Measurements from ENCODE around the gene ABCC4.
"Not testable (repeated sequence)": the region's sequence is repeated elsewhere in the genome, so short reads cannot be mapped to it uniquely, and the experiment has no call there.

ABCC4 gene

GRCh38 chr13:95231393-95231792, 69.9 kb downstream of the ABCC4 start:
- DNase-seq (ENCODE audit: low read depth) = no peak

- DNase-seq (ENCODE audit: low read depth) = no peak
These were observed 71.4 kb downstream of the ABCC4 start for GRCh38 chr13:95229855-95230254.

- no peak for DNase-seq (ENCODE audit: low read depth)
These were observed 73.1 kb downstream of the ABCC4 start for GRCh38 chr13:95228130-95228529.

- DNase-seq (ENCODE audit: low read depth) = no peak
These were observed 74.1 kb downstream of the ABCC4 start for GRCh38 chr13:95226932-95227695.

- no peak for DNase-seq (ENCODE audit: low read depth)
These were observed 74.8 kb downstream of the ABCC4 start for GRCh38 chr13:95226476-95226875.

- no peak for DNase-seq (ENCODE audit: low read depth)
These were observed 75.2 kb downstream of the ABCC4 start for GRCh38 chr13:95226050-95226449.

GRCh38 chr13:95224064-95224463, 77.2 kb downstream of the ABCC4 start:
- DNase-seq (ENCODE audit: low read depth) = no peak

GRCh38 chr13:95222733-95223018, 78.6 kb downstream of the ABCC4 start:
- no peak for DNase-seq (ENCODE audit: low read depth)

GRCh38 chr13:95221971-95222732, 79.1 kb downstream of the ABCC4 start:
- no peak for DNase-seq (ENCODE audit: low read depth)

- no peak for DNase-seq (ENCODE audit: low read depth)
These were observed 80.6 kb downstream of the ABCC4 start for GRCh38 chr13:95220611-95221010.

- DNase-seq (ENCODE audit: low read depth) = no peak
These were observed 83.1 kb downstream of the ABCC4 start for GRCh38 chr13:95217920-95218830.

- no peak for DNase-seq (ENCODE audit: low read depth)
These were observed 85.1 kb downstream of the ABCC4 start for GRCh38 chr13:95216182-95216581.

GRCh38 chr13:95212983-95213850, 88.0 kb downstream of the ABCC4 start:
- DNase-seq (ENCODE audit: low read depth) = no peak

- no peak for DNase-seq (ENCODE audit: low read depth)
These were observed 92.1 kb downstream of the ABCC4 start for GRCh38 chr13:95209109-95209508.

- no peak for DNase-seq (ENCODE audit: low read depth)
These were observed 93.4 kb downstream of the ABCC4 start for GRCh38 chr13:95207769-95208366.

- DNase-seq (ENCODE audit: low read depth) = no peak
These were observed 95.1 kb downstream of the ABCC4 start for GRCh38 chr13:95206116-95206515.

- no peak for DNase-seq (ENCODE audit: low read depth)
These were observed 97.0 kb downstream of the ABCC4 start for GRCh38 chr13:95204231-95204765.

GRCh38 chr13:95201814-95202651, 99.2 kb downstream of the ABCC4 start:
- DNase-seq (ENCODE audit: low read depth) = no peak

- not testable (repeated sequence) for DNase-seq (ENCODE audit: low read depth)
These were observed 100.8 kb downstream of the ABCC4 start for GRCh38 chr13:95200386-95200957.

- no peak for DNase-seq (ENCODE audit: low read depth)
These were observed 101.4 kb downstream of the ABCC4 start for GRCh38 chr13:95199896-95200295.
